Stimulated activated CD4-positive, alpha-beta T cell treated with anti-CD3 and anti-CD28 coated beads, Interleukin-1b, Interleukin-23, amount 100 ng/mL, for 48 hours (primary cell): ENCODE measurements around the gene USP2.
A peak's percentile ranks its signal among the peaks of the same experiment; 100 is the strongest.

ENCODE experiments used
- DNase-seq: peaks from one replicate; pipeline ENCODE4 v3.0.0-alpha.2; 2020

Gene USP2

DNA sequence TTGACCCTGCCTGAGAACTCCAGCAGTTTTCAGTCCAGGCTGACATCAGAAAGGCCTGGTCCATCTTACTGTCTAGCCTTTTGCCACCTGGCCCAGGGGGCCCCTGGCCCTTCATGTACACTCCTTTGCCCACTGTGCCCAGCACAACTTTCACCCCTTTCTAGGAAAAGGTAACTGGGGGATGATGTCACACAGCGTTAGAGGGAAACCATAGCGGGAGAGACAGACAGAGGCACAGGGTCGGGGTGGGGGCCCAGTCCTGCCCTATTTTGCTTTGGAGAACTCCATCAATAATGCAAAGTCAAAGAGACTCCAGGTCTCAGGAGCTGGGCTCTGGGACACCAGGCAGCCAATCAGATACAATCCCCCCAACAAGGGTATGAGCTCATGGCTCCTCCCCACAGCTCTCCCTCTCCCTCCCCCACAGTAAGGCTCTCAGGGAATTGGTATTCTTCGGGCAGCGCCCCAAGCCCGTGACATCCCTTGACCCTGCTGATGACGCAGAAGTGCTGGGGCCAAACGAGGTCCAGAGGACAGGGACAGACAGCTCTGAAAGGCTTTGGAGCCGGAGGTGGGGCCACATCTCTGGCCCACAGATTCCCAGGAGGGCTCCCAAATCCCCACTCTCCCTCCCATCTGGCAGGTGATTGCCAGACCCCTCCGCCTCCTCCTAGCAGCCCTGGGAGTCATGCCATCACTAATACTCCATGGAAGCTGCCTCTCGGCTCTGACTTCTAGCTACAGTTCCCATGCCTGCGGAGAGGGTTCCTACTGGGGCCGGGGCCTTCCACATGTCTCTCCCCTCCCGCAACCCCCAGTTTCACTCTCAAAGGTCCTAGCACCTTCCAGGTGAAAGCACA, 5.9 kb downstream of the USP2 start:
- no peak for DNase-seq

DNA sequence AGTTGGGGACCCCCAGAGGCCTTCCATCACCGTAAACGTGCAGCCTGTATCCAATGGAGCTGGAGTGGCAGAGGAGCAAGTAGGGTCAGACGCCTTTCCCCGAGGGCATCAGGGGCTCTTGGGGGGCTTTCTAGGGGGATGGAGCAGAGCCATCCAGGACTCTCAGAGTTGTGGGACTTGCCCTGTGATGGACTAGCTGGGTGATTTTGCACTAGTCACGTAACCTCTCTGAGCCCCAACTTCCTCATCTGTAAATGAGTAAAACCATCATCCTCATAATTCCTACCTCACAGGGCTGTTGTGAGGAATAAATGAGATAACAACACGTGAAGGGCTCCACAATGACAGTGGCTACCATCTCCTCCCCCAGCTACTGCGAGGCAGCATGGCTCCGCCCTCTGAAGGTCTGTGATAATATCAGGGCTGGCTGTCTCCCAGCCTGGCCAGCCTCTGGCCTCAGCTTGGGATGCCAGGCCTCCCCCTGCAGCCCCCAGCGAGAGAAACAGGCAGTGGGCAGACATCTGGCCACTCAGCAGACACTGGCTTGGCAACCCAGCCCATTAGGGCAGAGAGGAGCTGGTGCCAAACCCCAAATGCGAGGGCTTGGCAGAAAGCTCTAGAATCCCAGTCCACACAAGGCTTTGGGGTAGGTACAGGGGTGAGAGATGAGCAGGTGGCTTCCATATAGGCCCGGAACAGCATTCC, 6.7 kb downstream of the USP2 start:
- no peak for DNase-seq

DNA sequence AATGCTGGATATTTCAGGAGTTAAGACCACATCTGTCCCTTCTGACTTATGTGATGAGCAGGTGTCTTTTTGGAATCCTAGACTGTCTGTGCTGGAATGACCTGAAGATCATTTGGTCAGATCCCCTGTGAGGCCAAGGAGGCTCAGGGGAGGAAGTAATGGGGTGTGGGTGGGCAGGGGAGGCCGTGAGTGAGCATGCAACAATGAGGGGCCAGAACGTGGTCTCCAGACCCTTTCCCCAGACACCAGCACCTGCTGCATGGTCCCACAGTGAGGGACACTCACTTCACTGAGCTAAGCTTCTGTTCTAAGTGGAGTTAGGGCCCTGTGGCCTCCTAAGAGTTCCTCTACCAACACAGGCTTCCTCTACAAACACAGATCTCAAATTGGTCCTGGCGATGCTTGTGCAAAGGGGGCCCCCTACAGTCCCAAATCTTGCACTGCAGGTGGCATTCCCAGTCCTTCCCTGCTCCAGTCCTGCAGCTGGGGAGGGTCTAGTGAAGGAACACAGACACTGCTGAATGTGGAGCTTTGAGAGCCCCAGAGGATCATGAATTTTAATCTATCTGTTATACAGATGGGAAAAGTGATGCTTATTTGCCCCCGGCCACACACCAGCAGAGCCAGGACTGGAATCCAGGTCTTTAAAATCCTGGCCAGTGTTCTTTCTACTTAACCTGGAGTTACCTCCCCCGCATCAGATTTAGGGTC, 7.4 kb downstream of the USP2 start:
- peak; percentile 52 for DNase-seq

- no peak for DNase-seq
These were observed 8.2 kb downstream of the USP2 start for GRCh38 chr11:119373059-119373920.

- DNase-seq: no peak
These were observed 9.0 kb downstream of the USP2 start for GRCh38 chr11:119372260-119373058.

GRCh38 chr11:119371778-119372182, 9.7 kb downstream of the USP2 start:
- no peak for DNase-seq

GRCh38 chr11:119371067-119371601, 10.4 kb downstream of the USP2 start:
- no peak for DNase-seq

GRCh38 chr11:119370486-119371046, 10.9 kb downstream of the USP2 start:
- no peak for DNase-seq

- DNase-seq: no peak
These were observed 12.2 kb downstream of the USP2 start for GRCh38 chr11:119369132-119369925.

- no peak for DNase-seq
These were observed 13.1 kb downstream of the USP2 start for GRCh38 chr11:119368121-119369034.

- no peak for DNase-seq
These were observed 13.8 kb downstream of the USP2 start for GRCh38 chr11:119367661-119368120.

GRCh38 chr11:119366690-119367620, 14.5 kb downstream of the USP2 start:
- DNase-seq: no peak

DNA sequence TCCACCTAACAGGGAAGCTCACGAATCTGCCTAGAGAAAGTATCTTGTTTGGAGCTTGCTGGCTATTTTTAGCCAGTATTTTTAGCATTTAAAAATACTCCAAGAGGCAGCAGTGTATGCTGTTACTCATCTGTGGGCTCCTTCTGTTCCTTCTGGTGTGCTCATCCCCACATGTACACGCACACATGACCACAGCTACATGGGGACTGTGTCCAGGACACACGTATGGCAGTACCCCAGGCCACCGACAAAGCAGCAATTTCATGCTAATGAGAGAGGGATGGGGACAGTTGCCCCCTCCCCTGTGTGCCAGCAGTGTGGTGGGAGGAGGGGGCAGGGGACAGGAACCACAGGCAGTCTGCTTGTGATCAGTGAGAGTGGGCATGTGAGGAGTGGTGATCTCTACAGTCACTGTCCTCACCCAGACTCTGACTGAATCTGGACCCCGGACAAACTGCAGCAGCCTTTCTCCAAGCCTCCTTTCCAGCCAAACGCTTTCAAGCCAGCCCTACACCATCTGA, 16.4 kb downstream of the USP2 start:
- no peak for DNase-seq

GRCh38 chr11:119363851-119364590, 17.5 kb downstream of the USP2 start:
- DNase-seq: peak; percentile 44

DNA sequence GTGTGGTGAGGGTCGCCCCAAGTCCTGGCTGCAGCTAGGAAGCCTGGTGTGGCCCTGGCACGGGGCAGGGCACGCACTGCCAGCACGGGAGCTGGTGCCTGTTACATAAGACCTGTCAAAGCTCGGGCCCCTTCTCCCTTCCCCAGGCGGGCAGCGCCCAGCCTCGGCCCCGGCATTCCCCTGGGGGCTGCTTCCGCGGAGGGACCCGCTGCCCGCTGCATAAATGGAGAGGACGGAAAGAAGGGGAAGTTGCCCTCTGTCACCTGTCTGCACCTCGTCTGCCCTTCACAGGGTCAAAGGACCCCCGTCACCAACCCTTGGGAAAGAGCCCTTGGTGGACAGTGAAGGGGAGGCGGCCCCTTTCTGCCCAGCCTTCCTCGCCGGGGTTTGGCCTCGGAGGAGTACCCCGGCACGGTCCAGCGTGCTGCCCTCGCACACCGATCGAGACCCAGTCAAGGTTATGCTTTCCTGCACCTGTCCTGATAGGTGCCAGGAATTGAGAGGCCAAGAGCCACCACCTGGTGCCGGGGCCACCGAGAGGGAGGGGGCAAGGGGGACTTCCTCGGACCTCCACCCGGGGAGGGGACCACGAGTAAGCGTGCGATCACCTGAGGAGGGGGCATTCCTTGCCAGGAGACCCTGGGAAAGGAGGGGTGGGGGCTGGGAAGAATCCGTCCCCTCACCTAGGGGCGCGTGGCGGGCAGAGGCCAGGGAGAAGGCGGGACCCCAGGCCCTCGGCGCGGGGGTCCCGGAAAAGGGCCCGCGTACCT, 18.2 kb downstream of the USP2 start:
- DNase-seq: no peak

DNA sequence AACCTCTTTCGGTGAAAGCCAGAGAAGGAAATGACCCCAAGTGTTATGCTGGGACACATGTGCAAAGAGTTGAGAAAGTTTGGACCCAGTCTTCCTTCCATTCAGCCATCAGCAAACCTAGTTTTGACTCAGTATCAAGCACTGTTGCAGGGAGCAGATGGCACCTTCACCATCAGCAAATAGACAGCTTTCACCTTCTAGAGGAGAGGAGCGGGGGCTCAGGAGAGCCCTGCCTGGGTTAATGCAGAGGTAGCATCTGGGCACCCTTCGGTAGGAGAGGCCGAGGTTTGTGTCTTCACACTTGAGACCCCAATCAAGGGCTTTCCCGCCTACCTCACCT, 18.8 kb downstream of the USP2 start:
- DNase-seq: no peak
